LNCaP clone FGC (cell line): ENCODE results near the gene NT5E.

ENCODE experiments used
- DNase-seq: peaks from one replicate; pipeline ENCODE4 v3.0.0-alpha.2; 2011; ENCODE audit warnings: low read depth
- H3K4me3 ChIP-seq: 2 replicates; pipeline ENCODE4 v1.5.1; 2011; ENCODE audit warnings: mild to moderate bottlenecking, low read depth, low read length, control low read depth
- TF ChIP-seq, protein P1 (sequence below): IDR thresholded peaks from 2 replicates; pipeline ENCODE4 v1.5.1; 2012; ENCODE audit warnings: mild to moderate bottlenecking; ENCODE audit not compliant: control insufficient read depth, insufficient read depth; ENCODE audit errors: extremely low read depth

Gene NT5E

DNA sequence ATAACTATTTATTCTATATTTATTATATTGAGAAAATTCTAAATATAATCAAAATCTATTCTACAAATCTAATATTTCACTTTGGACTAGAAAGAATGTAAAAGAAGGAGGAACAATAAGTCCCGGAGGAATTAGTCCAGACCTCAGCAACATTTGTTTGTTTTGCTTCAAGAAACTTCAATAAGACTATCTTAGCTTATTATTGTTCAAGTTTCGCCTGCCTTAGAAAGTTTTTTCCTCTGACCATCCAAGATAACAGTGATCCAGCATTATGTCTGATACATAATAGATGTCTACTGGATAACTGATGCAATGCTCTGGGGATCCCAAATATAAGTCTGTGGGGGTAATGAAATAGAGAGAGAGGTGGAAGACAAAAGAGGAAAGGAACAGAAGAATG lies 28.7 kb upstream of the NT5E start:
- TF ChIP-seq, protein P1, sequence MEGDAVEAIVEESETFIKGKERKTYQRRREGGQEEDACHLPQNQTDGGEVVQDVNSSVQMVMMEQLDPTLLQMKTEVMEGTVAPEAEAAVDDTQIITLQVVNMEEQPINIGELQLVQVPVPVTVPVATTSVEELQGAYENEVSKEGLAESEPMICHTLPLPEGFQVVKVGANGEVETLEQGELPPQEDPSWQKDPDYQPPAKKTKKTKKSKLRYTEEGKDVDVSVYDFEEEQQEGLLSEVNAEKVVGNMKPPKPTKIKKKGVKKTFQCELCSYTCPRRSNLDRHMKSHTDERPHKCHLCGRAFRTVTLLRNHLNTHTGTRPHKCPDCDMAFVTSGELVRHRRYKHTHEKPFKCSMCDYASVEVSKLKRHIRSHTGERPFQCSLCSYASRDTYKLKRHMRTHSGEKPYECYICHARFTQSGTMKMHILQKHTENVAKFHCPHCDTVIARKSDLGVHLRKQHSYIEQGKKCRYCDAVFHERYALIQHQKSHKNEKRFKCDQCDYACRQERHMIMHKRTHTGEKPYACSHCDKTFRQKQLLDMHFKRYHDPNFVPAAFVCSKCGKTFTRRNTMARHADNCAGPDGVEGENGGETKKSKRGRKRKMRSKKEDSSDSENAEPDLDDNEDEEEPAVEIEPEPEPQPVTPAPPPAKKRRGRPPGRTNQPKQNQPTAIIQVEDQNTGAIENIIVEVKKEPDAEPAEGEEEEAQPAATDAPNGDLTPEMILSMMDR, result no peak
- DNase-seq, result no peak
- no peak overlapping the region for H3K4me3 ChIP-seq

DNA sequence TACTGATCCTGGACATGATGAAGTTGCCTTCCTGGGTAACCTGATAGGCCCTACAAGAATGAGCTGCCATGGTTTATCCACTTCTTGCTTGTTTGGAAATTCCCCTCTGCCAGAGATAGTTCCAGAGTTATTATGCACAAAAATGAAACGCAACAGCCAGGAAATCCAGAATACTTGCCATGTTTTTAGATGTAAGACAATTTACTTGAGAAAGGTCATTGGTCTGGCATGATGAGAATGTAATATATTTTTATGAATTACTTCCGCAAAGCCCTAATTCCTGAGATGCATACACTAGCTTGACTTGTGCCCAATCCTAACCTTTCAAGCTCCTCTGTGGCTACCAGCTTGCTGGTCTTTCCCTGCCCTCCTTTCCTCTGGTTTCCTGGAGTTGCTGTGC lies 27.9 kb upstream of the NT5E start:
- no peak overlapping the region for H3K4me3 ChIP-seq
- no peak for DNase-seq
- TF ChIP-seq, protein P1, result no peak

DNA sequence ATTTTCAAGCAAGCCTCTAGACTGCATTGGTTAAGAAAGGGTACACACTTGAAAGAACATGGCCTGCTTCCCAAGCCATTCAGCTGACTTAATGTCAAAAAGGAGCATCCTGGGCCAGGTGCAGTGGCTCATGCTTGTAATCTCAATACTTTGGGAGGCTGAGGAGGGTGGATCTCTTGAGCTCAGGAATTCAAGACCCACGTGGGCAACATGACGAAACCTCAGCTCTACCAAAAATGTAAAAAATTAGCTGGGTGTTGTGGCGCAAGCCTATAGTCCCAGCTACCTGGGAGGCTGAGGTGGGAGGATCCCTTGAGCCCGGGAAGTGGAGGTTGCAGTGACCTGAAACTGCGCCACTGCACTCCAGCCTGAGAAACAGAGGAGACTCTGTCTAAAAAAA lies 26.9 kb upstream of the NT5E start:
- TF ChIP-seq, protein P1, result no peak
- no peak for DNase-seq
- no peak overlapping the region for H3K4me3 ChIP-seq

DNA sequence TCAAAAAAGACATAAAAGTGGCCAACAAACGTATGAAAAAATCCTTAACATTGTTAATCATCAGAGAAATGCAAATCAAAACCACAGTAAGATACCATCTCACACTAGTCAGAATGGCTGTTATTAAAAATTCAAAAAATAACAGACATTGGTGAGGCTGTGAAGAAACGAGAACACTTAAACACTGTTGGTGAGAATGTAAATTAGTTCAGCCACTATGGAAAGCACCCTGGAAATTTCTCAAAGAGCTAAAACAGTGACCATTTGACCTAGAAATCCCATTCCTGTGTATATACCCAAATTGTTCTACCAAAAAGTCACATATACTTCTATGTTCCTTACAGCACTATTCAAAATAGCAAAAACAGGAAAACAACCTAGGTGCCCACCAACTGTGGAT lies 24.9 kb upstream of the NT5E start:
- TF ChIP-seq, protein P1, result no peak
- no peak overlapping the region for H3K4me3 ChIP-seq
- no peak for DNase-seq

DNA sequence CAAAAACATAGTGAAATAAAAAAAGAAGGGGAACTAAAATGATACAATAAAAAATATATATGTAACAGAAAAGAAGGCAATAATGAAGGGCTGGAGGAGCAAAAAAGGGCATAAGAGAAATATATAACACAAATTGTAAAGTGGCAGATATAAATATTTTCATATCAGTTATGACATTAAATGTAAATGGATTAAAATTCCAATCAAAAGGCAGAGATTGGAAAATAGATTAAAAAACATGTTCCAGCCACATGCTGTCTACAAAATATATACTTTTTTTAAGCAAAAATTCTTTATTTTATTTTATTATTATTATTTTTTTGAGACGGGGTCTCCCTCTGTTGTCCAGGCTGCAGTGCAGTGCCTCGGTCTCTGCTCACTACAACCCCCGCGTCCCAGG lies 23.9 kb upstream of the NT5E start:
- no peak overlapping the region for H3K4me3 ChIP-seq
- DNase-seq, result no peak
- TF ChIP-seq, protein P1, result no peak

DNA sequence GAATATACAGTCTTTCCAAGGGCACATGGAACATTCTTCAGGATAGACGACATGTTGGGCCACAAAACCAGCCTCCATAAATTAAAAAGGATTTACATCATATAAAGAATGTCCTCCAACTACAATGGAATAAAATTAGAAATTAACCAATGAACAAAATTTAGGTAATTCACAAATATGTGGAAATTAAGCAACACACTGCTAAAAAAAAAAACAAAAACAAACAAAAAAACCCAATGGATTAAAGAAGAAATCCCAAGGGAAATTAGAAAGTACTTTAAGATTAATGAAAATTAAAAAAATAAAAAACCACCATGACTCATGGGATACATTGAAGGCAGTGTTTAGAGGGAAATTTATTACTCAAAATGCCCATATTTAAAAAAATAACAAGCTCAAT lies 21.4 kb upstream of the NT5E start:
- TF ChIP-seq, protein P1, result no peak
- DNase-seq, result no peak
- H3K4me3 ChIP-seq, result no peak overlapping the region

DNA sequence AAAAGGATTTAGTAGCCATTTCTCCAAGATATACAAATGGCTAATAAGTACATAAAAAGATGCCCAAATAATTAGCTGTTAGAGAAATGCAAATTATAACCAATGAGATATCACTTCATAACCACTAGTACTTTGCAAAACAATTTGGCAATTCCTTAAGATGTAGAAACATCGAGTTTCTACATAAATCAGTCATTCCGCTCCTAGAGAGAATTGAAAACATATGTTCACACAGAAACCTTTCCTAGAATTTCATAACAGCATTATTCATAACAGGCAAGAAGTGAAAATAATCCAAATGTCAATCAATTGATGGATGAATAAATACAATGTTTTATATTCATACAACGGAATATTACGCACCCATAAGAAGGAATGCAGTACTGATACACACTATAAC lies 20.5 kb upstream of the NT5E start:
- no peak overlapping the region for H3K4me3 ChIP-seq
- no peak for DNase-seq
- TF ChIP-seq, protein P1, result no peak
